Cardiac fibroblast (primary cell): ENCODE measurements around the gene GPALPP1.
"Not testable (repeated sequence)": the region's sequence is repeated elsewhere in the genome, so short reads cannot be mapped to it uniquely, and the experiment has no call there.

Source experiments
- DNase-seq, 2 donors: peaks; one replicate each; pipeline versions ENCODE4 v3.0.0 to v3.0.0-alpha.2; 2010; ENCODE audit warnings: low read depth in 2 of 2
- H3K4me3 ChIP-seq, 2 donors: replicated peaks in 1 of 2; 1 replicate in 1 of 2; 2 replicates in 1 of 2; pipeline ENCODE4 v1.5.1; 2011; ENCODE audit warnings: low read depth in 2 of 2, low read length in 2 of 2, mild to moderate bottlenecking in 2 of 2, moderate library complexity in 1 of 2
- TF ChIP-seq, protein P1 (sequence below): IDR thresholded peaks from one replicate; pipeline ENCODE4 v1.5.1; 2011; ENCODE audit warnings: low read depth, mild to moderate bottlenecking, low read length, inconsistent platforms

The GPALPP1 gene

DNA sequence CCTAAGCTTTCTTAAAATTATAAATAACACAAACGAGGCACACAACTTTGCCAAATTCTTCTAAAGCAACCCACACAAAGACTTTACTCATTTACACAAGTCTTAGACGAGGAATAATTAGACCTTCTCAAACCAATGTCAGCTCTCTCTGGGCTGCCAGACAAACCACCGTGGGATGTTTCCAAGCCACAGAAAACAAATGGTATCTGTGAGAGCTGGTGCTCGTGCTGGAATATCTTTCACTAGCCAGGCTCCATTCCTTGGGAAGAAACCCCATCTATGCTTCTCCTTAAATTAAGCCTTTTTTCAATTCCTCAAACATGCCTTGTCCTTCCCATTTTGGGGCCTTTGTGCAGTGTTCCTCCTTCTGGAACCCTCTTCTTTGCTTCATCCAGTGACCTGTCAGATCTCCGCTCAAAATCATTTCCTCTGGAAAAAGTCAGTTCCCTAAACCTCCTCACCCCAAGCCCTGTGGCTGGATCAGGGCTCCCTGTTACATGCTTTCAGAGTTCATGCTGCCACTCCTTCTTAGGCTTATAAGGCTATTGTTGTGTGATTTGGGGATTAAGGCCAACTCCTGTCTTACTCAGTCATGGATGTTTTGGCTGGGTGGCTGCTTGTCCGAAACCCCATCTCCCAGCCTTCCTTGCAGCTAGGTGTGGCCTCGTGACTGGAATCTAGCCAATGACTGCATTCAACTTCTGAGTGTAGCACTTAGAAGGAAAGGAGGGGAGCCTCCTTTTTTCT is 66.7 kb downstream of the GPALPP1 start:
- TF ChIP-seq, protein P1, sequence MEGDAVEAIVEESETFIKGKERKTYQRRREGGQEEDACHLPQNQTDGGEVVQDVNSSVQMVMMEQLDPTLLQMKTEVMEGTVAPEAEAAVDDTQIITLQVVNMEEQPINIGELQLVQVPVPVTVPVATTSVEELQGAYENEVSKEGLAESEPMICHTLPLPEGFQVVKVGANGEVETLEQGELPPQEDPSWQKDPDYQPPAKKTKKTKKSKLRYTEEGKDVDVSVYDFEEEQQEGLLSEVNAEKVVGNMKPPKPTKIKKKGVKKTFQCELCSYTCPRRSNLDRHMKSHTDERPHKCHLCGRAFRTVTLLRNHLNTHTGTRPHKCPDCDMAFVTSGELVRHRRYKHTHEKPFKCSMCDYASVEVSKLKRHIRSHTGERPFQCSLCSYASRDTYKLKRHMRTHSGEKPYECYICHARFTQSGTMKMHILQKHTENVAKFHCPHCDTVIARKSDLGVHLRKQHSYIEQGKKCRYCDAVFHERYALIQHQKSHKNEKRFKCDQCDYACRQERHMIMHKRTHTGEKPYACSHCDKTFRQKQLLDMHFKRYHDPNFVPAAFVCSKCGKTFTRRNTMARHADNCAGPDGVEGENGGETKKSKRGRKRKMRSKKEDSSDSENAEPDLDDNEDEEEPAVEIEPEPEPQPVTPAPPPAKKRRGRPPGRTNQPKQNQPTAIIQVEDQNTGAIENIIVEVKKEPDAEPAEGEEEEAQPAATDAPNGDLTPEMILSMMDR: no peak
- no peak overlapping the region for H3K4me3 ChIP-seq
- DNase-seq: peak; percentile 67 to 78

DNA sequence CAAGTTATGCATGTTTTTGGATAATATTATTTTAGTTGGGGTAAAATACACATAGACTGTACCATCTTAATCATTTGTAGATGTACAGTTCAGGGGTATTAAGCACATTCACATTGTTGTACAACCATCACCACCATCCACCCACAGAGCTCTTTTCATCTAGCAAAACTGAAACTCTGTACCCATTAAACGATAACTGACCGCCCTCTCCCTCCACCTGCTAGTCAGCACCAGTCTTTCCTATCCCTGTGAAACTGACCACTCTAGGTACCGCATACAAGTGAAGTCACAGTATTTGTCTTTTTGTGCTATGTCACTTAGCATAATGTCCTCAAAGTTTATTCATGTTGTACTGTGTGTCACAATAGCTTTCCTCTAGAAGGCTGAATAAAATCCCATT is 70.7 kb downstream of the GPALPP1 start:
- TF ChIP-seq, protein P1: no peak
- no peak overlapping the region for H3K4me3 ChIP-seq
- DNase-seq: no peak

DNA sequence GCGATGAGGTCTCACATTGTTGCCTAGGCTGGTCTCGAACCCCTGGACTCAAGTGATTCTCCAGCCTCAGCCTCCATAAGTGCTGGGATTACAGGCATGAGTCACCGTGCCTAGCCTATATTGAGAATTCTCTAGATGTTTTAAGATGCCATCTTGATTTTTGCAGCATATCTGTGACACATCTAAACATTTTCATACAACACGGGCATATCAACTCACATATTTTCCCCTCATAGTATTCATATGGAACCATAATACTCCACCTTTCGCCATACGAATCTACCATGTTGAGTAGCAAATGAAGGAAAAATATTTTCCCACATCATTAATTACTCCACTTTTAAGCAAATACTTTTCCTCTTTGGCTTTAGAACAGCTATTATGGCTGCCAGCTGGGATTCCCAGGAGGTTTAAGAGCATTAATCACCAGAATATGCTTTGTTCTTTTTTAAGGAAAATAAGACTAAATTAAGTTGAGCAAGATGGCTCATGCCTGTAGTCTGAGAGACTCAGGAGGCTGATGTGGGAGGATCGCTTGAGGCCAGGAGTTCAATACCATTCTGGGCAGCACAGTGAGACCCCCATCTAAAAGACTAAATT is 74.0 kb downstream of the GPALPP1 start:
- DNase-seq: peak; percentile 78 to 90
- TF ChIP-seq, protein P1: no peak

DNA sequence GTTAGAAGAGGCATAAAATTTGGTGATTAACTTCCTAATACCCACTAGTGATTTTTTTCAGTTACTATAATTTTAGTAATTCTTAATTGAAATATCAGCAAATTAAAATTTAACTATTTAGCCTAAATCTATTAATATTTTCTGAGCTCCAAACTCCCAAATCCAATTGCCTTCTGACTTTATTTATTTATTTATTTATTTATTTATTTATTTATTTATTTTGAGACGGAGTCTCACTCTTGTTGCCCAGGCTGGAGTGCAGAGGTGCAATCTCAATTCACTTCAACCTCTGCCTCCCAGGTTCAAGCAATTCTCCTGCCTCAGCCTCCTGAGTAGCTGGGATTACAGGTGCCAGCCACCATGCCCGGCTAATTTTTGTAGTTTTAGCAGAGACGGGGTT is 74.6 kb downstream of the GPALPP1 start:
- not testable (repeated sequence) for H3K4me3 ChIP-seq, DNase-seq

More for the DNA sequence above, 74.0 kb downstream of the GPALPP1 start:
- no peak overlapping the region for H3K4me3 ChIP-seq

DNA sequence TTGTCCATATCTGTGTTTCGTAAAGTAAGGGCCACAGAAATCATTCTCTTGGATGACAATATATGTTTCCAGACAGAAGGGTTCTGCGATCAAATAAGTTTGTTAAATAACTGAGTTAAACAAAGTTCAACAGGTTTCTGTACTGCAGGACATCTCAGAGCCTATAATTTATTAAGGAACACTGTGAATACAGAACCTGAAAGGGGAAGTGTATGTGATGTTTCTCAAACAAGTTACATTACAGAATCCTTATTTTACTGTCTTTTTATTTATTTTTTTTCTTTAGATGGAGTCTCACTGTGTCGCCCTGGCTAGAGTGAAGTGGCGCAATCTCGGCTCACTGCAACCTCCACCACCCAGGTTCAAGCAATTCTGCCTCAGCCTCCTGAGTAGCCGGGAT is 75.6 kb downstream of the GPALPP1 start:
- TF ChIP-seq, protein P1: no peak
- no peak for DNase-seq
- no peak overlapping the region for H3K4me3 ChIP-seq

DNA sequence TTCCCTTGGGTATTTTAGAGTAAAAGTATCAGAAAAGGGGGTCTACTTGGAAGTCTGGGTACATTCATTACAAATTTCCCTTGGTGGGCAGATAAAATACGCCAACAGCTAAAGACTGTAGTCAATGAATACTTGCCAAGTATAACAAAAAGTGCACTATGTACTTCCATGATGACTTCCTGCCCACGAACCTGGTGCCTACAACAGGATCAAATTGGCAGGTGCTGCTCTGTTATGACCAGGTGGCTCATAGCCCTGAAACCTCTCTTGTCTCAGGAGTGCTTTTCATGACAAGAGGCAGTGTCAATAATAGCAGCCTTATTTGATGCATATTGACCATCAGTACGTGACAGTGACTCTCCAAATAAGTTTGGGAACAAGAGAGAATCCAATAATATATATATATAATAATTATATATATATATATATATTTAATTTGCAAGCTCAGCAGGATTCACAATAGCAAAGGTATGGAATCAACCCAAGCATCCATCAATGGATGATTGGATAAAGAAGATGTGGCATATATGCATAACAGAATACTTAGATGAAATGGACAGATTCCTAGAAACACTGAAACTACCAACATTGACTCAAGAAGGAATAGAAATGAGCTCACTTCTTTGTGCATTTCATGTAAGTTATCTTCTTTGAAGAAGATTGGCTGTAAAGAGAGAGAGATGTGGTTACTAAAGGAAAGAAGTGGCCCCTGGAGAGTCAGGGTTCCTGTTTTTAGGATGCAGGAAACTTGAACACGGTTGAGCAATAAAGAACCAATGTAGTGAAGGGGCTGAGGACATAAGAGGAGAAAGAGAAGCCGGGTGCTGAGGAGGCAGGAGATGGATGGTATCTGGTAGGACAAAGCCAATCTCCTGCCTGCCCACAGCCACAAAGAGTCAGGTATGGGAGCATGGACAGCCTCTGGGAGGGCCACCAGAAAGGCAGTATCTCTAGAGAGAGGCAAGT is 79.0 kb downstream of the GPALPP1 start:
- TF ChIP-seq, protein P1: no peak
- DNase-seq: no peak
- H3K4me3 ChIP-seq: no peak overlapping the region

DNA sequence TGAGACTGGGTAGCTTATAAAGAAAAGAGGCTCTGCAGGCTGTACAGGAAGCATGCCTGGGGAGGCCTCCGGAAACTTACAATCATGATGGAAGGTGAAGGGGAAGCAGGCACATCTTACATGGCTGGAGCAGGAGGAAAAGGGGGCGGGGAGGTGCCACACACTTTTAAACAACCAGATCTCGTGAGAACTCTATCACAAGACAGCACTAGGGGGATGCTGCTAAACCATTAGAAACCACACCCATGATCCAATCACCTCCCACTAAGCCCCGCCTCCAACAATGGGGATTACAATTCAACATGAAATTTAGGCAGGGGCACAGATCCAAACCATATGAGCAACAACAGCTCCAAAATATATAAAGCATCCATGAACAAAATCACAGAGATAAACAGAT is 84.5 kb downstream of the GPALPP1 start:
- DNase-seq: no peak
- no peak overlapping the region for H3K4me3 ChIP-seq
- TF ChIP-seq, protein P1: no peak
